GM21447 (cell line): ENCODE data around the gene MLPH.
A peak's percentile ranks its signal among the peaks of the same experiment; 100 is the strongest.

Experiments
- ATAC-seq: cut with Tn5 transposase; IDR thresholded peaks from one replicate; pipeline ENCODE4 v1.9.1; 2021; ENCODE audit not compliant: unreplicated experiment

Gene MLPH

GRCh38 chr2:237497009-237497837, 10.2 kb downstream of the MLPH start:
- no peak for ATAC-seq

- no peak for ATAC-seq
Measured at GRCh38 chr2:237497838-237498186, 10.8 kb downstream of the MLPH start.

GRCh38 chr2:237498341-237498740, 11.3 kb downstream of the MLPH start:
- ATAC-seq, result no peak

- ATAC-seq, result no peak
Measured at GRCh38 chr2:237500681-237501424, 13.8 kb downstream of the MLPH start.

GRCh38 chr2:237501892-237502513, 15.0 kb downstream of the MLPH start:
- ATAC-seq, result no peak

- ATAC-seq, result no peak
Measured at GRCh38 chr2:237503201-237503600, 16.1 kb downstream of the MLPH start.

GRCh38 chr2:237505188-237505939, 18.3 kb downstream of the MLPH start:
- ATAC-seq, result no peak

GRCh38 chr2:237507512-237507911, 20.5 kb downstream of the MLPH start:
- ATAC-seq, result no peak

GRCh38 chr2:237508361-237508760, 21.3 kb downstream of the MLPH start:
- ATAC-seq, result no peak

- ATAC-seq, result no peak
Measured at GRCh38 chr2:237509151-237509550, 22.1 kb downstream of the MLPH start.

GRCh38 chr2:237509905-237510304, 22.9 kb downstream of the MLPH start:
- no peak for ATAC-seq

GRCh38 chr2:237510502-237511217, 23.6 kb downstream of the MLPH start:
- no peak for ATAC-seq

- ATAC-seq, result no peak
Measured at GRCh38 chr2:237511433-237511832, 24.4 kb downstream of the MLPH start.

GRCh38 chr2:237511885-237512405, 24.9 kb downstream of the MLPH start:
- no peak for ATAC-seq

- peak; percentile 65 for ATAC-seq
Measured at GRCh38 chr2:237512774-237513466, 25.9 kb downstream of the MLPH start.

- no peak for ATAC-seq
Measured at GRCh38 chr2:237513693-237514092, 26.6 kb downstream of the MLPH start.

GRCh38 chr2:237514474-237515130, 27.6 kb downstream of the MLPH start:
- no peak for ATAC-seq

- ATAC-seq, result no peak
Measured at GRCh38 chr2:237515166-237515565, 28.1 kb downstream of the MLPH start.

GRCh38 chr2:237515621-237516275, 28.7 kb downstream of the MLPH start:
- ATAC-seq, result no peak
